Erythroblast (primary cell): ENCODE measurements around the gene RIN3.

Experiments
- GATA1 ChIP-seq: IDR thresholded peaks from 2 replicates; pipeline ENCODE4 v1.6.1; 2011; ENCODE audit warnings: low read depth, mild to moderate bottlenecking, control low read depth, low read length, moderate library complexity
- POLR2A ChIP-seq: IDR thresholded peaks from 2 replicates; pipeline ENCODE4 v1.6.1; 2011; ENCODE audit warnings: mild to moderate bottlenecking, low read length

DNA sequence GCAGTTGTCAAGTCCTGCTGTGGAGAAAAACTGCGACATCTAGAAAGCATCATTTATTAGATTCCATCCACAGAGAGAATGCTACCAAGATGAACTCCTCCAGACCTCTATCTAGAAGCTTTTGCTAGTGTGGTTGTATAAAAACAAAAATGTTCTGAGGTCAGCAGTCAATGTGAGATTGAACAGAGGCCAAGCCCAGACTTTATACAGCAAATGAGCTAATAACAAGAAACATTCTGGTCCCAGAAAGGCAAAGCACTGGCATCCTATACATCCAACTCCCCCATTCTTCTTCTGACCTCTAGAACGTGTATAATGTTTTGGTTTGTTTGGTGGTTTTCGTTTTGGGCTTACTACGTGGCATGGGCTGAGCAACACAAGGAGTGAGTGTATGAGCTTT lies 26.7 kb upstream of the RIN3 start:
- TF ChIP-seq POLR2A (no peak), GATA1 (no peak)
